GM21367 (cell line): Measurements from ENCODE around the gene TMEM266.

Source experiments
- ATAC-seq: cut with Tn5 transposase; IDR thresholded peaks from one replicate; pipeline ENCODE4 v1.9.1; 2021; ENCODE audit not compliant: unreplicated experiment

The TMEM266 gene

GRCh38 chr15:76199106-76200082 lies 139.6 kb downstream of the TMEM266 start:
- no peak for ATAC-seq

- ATAC-seq = no peak
These were observed 140.3 kb downstream of the TMEM266 start for GRCh38 chr15:76200083-76200465.

GRCh38 chr15:76200641-76201105 lies 140.9 kb downstream of the TMEM266 start:
- ATAC-seq = no peak

GRCh38 chr15:76201536-76202255 lies 141.9 kb downstream of the TMEM266 start:
- ATAC-seq = no peak

GRCh38 chr15:76203346-76204108 lies 143.7 kb downstream of the TMEM266 start:
- ATAC-seq = no peak

GRCh38 chr15:76204109-76204845 lies 144.5 kb downstream of the TMEM266 start:
- no peak for ATAC-seq

- ATAC-seq = no peak
These were observed 145.2 kb downstream of the TMEM266 start for GRCh38 chr15:76204916-76205460.

- ATAC-seq = no peak
These were observed 146.7 kb downstream of the TMEM266 start for GRCh38 chr15:76206325-76206976.

- no peak for ATAC-seq
These were observed 148.4 kb downstream of the TMEM266 start for GRCh38 chr15:76208084-76208785.

- ATAC-seq = no peak
These were observed 149.1 kb downstream of the TMEM266 start for GRCh38 chr15:76208786-76209424.

GRCh38 chr15:76209523-76209922 lies 149.7 kb downstream of the TMEM266 start:
- no peak for ATAC-seq

GRCh38 chr15:76209942-76210341 lies 150.2 kb downstream of the TMEM266 start:
- ATAC-seq = no peak

GRCh38 chr15:76215634-76216033 lies 155.8 kb downstream of the TMEM266 start:
- ATAC-seq = no peak

GRCh38 chr15:76217029-76217881 lies 157.5 kb downstream of the TMEM266 start:
- ATAC-seq = no peak

GRCh38 chr15:76217882-76218217 lies 158.1 kb downstream of the TMEM266 start:
- ATAC-seq = no peak

GRCh38 chr15:76221085-76221767 lies 161.4 kb downstream of the TMEM266 start:
- ATAC-seq = no peak

- ATAC-seq = no peak
These were observed 162.4 kb downstream of the TMEM266 start for GRCh38 chr15:76222159-76222558.
